Stomach (tissue), 4 donors: ENCODE results near the gene AQP2.

Source experiments
- CTCF ChIP-seq, 7 experiments: fragments of 450-650 bp in 4 of 7; fragments of 200-600 bp in 3 of 7; sonication (generic) in 3 of 7; IDR thresholded peaks; one replicate each; pipeline ENCODE4 v1.5.1; 2016 to 2019; ENCODE audit warnings: antibody characterized with exemption in 7 of 7, control low read depth in 2 of 7, mild to moderate bottlenecking in 1 of 7
- EP300 ChIP-seq: sonication (generic); formaldehyde crosslinking; IDR thresholded peaks from one replicate; pipeline ENCODE4 v1.6.1; 2017; ENCODE audit warnings: antibody characterized with exemption
- POLR2A ChIP-seq, 4 donors: fragments of 450-650 bp; IDR thresholded peaks; one replicate each; pipeline ENCODE4 v1.6.1; 2016; ENCODE audit warnings: antibody characterized with exemption in 4 of 4, control low read depth in 2 of 4, mild to moderate bottlenecking in 1 of 4, moderate library complexity in 1 of 4
- POLR2AphosphoS5 ChIP-seq, 3 donors: sonication (generic); formaldehyde crosslinking; IDR thresholded peaks; one replicate each; pipeline ENCODE4 v1.6.1; 2016; ENCODE audit warnings: antibody characterized with exemption in 3 of 3

DNA sequence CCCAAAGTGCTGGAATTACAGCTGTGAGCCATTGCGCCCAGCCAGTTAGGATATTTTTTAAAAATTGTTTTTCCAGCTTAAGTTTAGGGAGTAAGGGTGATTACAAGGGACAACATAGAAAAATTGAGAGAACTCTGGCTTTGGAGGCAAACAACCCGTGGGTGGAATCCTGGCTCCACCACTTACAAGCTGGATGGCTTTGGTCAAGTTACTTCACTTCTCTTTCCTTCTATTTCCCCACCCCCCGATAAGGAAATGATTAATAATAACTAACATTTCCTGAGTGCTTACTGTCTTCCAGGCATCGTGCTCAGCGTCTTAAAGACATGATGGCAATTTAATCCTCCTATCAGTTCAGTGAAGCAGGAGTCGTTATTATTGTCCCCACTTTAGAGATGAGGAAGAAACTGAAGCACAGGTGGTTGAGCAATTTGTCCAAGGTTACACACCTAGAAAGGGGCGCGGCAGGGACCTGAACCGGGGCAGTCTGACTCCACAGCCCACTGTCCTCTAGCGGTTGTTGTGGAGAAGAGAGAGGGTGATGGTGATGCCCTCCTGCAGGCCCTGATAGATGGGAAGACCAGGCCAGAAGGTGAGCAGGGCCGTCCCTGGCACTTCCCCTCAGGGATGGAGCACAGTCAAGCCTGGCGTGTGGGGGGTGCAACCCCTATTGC is 30.2 kb upstream of the AQP2 start:
- TF ChIP-seq CTCF (IDR thresholded peaks at IDR 0.05): no peak
- no peak for TF ChIP-seq POLR2AphosphoS5 (IDR thresholded peaks at IDR 0.05)
- no peak for TF ChIP-seq POLR2A (IDR thresholded peaks at IDR 0.05)
- no peak for TF ChIP-seq EP300
